ENCODE data around the gene ZNF575.

ZNF575 gene

DNA sequence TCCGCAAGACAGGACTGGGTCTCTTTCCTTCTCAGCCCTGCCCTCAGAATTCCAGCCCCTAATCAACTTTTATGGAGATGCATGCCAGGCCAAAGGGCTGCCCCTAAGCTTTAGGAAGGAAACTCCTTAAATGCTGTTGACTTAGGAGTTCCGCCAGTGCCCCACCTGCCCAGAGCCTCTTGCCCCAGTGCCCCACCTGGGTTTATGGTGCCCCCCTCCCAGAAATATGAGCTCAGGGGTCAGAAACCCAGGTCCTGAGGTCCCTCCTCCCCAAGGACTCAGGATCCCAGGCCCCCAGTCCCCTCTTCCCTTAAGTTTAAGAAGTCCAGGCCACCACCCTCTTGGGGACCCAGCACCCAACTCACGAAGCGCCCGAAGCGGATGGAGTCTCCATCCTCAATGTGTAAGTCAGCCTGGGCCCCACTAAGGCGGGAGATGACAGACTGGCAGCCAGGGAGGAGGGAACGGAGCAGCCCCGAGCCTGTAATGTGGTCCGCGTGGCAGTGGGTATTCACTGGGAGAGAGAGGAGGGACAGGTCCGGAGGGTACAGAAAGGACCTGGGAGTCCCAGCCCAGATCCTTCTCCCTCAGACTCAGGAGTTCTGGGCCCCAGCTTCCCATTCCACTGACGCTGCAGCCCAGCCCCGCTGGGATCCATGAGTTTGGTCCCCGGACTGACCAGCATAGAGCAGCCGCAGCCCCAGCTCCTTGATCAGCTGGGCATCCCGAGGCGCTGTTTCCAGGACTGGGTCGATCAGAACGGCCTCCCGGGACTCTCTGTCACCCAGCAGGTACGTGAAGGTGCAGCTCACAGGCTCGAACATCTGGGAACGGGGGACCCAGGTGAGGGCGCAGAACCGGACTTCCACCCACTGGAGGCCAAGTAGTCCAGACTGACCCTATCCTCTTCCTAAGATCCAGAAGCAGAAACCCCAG is 6.9 kb upstream of the ZNF575 start:
- no peak for DNase-seq
- TF ChIP-seq, protein P1, sequence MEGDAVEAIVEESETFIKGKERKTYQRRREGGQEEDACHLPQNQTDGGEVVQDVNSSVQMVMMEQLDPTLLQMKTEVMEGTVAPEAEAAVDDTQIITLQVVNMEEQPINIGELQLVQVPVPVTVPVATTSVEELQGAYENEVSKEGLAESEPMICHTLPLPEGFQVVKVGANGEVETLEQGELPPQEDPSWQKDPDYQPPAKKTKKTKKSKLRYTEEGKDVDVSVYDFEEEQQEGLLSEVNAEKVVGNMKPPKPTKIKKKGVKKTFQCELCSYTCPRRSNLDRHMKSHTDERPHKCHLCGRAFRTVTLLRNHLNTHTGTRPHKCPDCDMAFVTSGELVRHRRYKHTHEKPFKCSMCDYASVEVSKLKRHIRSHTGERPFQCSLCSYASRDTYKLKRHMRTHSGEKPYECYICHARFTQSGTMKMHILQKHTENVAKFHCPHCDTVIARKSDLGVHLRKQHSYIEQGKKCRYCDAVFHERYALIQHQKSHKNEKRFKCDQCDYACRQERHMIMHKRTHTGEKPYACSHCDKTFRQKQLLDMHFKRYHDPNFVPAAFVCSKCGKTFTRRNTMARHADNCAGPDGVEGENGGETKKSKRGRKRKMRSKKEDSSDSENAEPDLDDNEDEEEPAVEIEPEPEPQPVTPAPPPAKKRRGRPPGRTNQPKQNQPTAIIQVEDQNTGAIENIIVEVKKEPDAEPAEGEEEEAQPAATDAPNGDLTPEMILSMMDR (IDR thresholded peaks at IDR 0.05; ENCODE audit: low read depth, low read length): no peak
- Histone ChIP-seq H3K4me3 (ENCODE audit: low read depth, low read length) (peak overlapping the region; percentile 81), H3K27me3 (ENCODE audit: insufficient read depth, low read depth, severe bottlenecking) (no peaks in the 10 kb centered on the region), H3K27ac (peak overlapping the region; percentile 59; the same call in 1 of the 2 replicates), H3K36me3 (no peaks in the 10 kb centered on the region), H3K9me3 (ENCODE audit: severe bottlenecking) (no peaks in the 10 kb centered on the region)

GRCh38 chr19:43526884-43527859 is 5.8 kb upstream of the ZNF575 start, which contains the start of gene ETHE1:
Gene ETHE1, minus strand, starts transcription at chr19:43527201. Its CDS starts 24 bp downstream, at chr19:43527177.
- Histone ChIP-seq H3K27me3 (ENCODE audit: insufficient read depth, low read depth, severe bottlenecking) (no peaks in the 10 kb centered on the region), H3K36me3 (no peaks in the 10 kb centered on the region), H3K27ac (peak within 1 kb of the TSS; percentile 59), H3K9me3 (ENCODE audit: severe bottlenecking) (no peaks in the 10 kb centered on the region), H3K4me3 (ENCODE audit: low read depth, low read length) (peak within 1 kb of the TSS; percentile 81)
- TF ChIP-seq, protein P1 (IDR thresholded peaks at IDR 0.05; ENCODE audit: low read depth, low read length): no peak
- DNase-seq: peak; percentile 84

- H3K36me3 ChIP-seq: no peaks in the 10 kb centered on the region
- no peak overlapping the region for H3K27ac ChIP-seq
- TF ChIP-seq, protein P1 (IDR thresholded peaks at IDR 0.05; ENCODE audit: low read depth, low read length): no peak
- H3K27me3 ChIP-seq (ENCODE audit: insufficient read depth, low read depth, severe bottlenecking): no peaks in the 10 kb centered on the region
- no peak overlapping the region for H3K4me3 ChIP-seq (ENCODE audit: low read depth, low read length)
- DNase-seq: no peak
- no peaks in the 10 kb centered on the region for H3K9me3 ChIP-seq (ENCODE audit: severe bottlenecking)
Observed at GRCh38 chr19:43527860-43528622, 4.9 kb upstream of the ZNF575 start.

GRCh38 chr19:43532571-43532961 is 422 bp upstream of the ZNF575 start:
- Histone ChIP-seq H3K9me3 (ENCODE audit: severe bottlenecking) (no peaks in the 10 kb centered on the region), H3K36me3 (peaks cover 4% of the 10 kb centered on the region), H3K27ac (peak overlapping the region; percentile 78), H3K4me3 (ENCODE audit: low read depth, low read length) (peak overlapping the region; percentile 77), H3K27me3 (ENCODE audit: insufficient read depth, low read depth, severe bottlenecking) (no peaks in the 10 kb centered on the region)
- TF ChIP-seq, protein P1 (IDR thresholded peaks at IDR 0.05; ENCODE audit: low read depth, low read length): no peak
- peak; percentile 49 for DNase-seq
